Panc1 (cell line): Measurements from ENCODE around the gene TLCD2. TPM values are rescaled to one million over a fixed set of nuclear protein-coding genes. Genes with fewer than 3 reads are reported as not detected.

Experiments used
- ATAC-seq: fragments of 200-7000 bp; cut with Tn5 transposase; 2 replicates; pipeline ENCODE4 v1.9.1; 2020; ENCODE audit warnings: mild to moderate bottlenecking, moderate library complexity
- BruUV-seq: library from RNA; stranded (reverse); fragments of 400-500 nt; replicated peaks from 2 replicates; lab custom pipeline; 2021; lab: Mats Ljungman, UMichigan
- CTCF ChIA-PET: fragments of 300-600 bp; sonication (Branson Sonifier 250); formaldehyde crosslinking; loops from one replicate; lab custom pipeline; 2022; ENCODE audit warnings: antibody characterized with exemption; lab: Charles Lee
- POLR2A ChIA-PET: fragments of 300-600 bp; sonication (Branson Sonifier 250); formaldehyde crosslinking; loops from one replicate; lab custom pipeline; 2022; ENCODE audit warnings: antibody characterized with exemption; lab: Charles Lee
- DNase-seq: peaks from one replicate; pipeline ENCODE4 v3.0.0-alpha.2; 2010; ENCODE audit warnings: low read depth, low spot score
- H3K27ac ChIP-seq: 2 replicates; pipeline ENCODE4 v1.5.1; 2011; ENCODE audit warnings: mild to moderate bottlenecking, low read length, inconsistent platforms
- H3K27me3 ChIP-seq: fragments of 200-500 bp; sonication (Bioruptor generic); 2 replicates; pipeline ENCODE4 v1.6.0; 2014; ENCODE audit warnings: low read length, inconsistent platforms; ENCODE audit not compliant: control insufficient read depth, insufficient read depth
- H3K36me3 ChIP-seq: fragments of 200-500 bp; sonication (Bioruptor generic); 2 replicates; pipeline ENCODE4 v1.5.1; 2014; ENCODE audit warnings: inconsistent platforms, mild to moderate bottlenecking, low read length, moderate library complexity; ENCODE audit not compliant: control insufficient read depth, insufficient read depth
- H3K4me1 ChIP-seq: 2 replicates; pipeline ENCODE4 v1.5.1; 2011; ENCODE audit warnings: inconsistent platforms, mild to moderate bottlenecking, low read length, moderate library complexity; ENCODE audit not compliant: control insufficient read depth, insufficient read depth
- H3K4me3 ChIP-seq, 2 experiments: 2 replicates each; pipeline ENCODE4 v1.5.1; 2011 to 2012; ENCODE audit warnings: low read depth in 2 of 2, low read length in 2 of 2, mild to moderate bottlenecking in 2 of 2, inconsistent platforms in 1 of 2, moderate library complexity in 1 of 2
- H3K9me3 ChIP-seq: fragments of 200-500 bp; sonication (Bioruptor generic); 2 replicates; pipeline ENCODE4 v1.5.1; 2014; ENCODE audit warnings: low read depth, mild to moderate bottlenecking, inconsistent platforms, low read length, moderate library complexity; ENCODE audit not compliant: control insufficient read depth, insufficient read depth
- POLR2AphosphoS5 ChIP-seq: IDR thresholded peaks from 2 replicates; pipeline ENCODE4 v1.6.1; 2012; ENCODE audit warnings: mild to moderate bottlenecking, low read depth, low read length, moderate library complexity
- SIN3A ChIP-seq: IDR thresholded peaks from 2 replicates; pipeline ENCODE4 v1.6.1; 2012; ENCODE audit warnings: low read depth, mild to moderate bottlenecking, low read length, moderate library complexity, borderline replicate concordance; ENCODE audit not compliant: insufficient read depth
- TCF7L2 ChIP-seq: IDR thresholded peaks from 2 replicates; pipeline ENCODE4 v1.6.1; 2011; ENCODE audit warnings: mild to moderate bottlenecking, low read depth, low read length, inconsistent platforms
- in situ Hi-C: cut with HindIII; loops from 2 replicates; pipeline ENCODE4 v1.10.0; 2016; ENCODE audit warnings: low sequenced_read_pairs, low pct_unique_long_range_greater_than_20kb
- intact Hi-C: fragments of 100-400 bp; cut with micrococcal nuclease; formaldehyde crosslinking; loops from one replicate; pipeline ENCODE4 v1.10.0; 2022; ENCODE audit not compliant: unreplicated experiment
- total RNA-seq: library from RNA; stranded (reverse); gene quantifications from one replicate; pipeline ENCODE4 v1.2.1, GENCODE V29; 2021; ENCODE audit not compliant: unreplicated experiment
- TF ChIP-seq, protein P1 (sequence below): fragments of 450-650 bp; IDR thresholded peaks from 2 replicates; pipeline ENCODE4 v1.5.1; 2017; ENCODE audit warnings: mild to moderate bottlenecking
- TF ChIP-seq, protein P2 (sequence below), 2 experiments: IDR thresholded peaks; 2 replicates each; pipeline ENCODE4 v1.6.1; 2011 to 2012; ENCODE audit warnings: low read depth in 2 of 2, control low read depth in 1 of 2, low read length in 1 of 2, mild to moderate bottlenecking in 1 of 2, moderate library complexity in 1 of 2; ENCODE audit not compliant: insufficient read depth in 1 of 2

TLCD2 gene
- total RNA-seq, 1 experiment from 2014 or later = 7.0 TPM

DNA sequence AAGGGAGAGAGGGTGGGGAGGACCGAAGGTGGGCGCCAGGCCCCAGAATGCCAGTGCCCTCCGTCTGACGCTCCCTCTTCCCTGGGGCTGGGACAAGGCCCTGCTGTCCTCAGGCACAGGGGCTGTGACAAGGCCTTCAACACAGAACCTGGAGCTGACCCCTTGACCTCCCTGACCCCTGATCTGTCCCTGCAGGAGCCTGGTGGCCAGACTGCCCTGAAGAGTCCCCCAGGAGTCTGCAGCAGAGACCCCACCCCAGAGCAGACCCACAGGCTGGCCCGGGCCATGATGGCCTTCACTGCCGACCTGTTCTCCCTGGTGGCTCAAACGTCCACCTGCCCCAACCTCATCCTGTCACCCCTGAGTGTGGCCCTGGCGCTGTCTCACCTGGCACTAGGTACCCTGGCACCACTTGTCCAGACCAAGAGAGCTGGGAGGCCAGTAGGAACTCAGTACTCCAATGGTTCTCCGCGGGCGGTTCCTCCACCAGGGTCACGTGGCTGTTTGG lies 35.4 kb upstream of the TLCD2 start:
- in situ Hi-C loops (no loop called here), intact Hi-C loops (no loop called here)
- Histone ChIP-seq H3K4me3 (no peak overlapping the region), H3K9me3 (no peaks in the 10 kb centered on the region), H3K27ac (no peak overlapping the region), H3K36me3 (no peaks in the 10 kb centered on the region), H3K4me1 (no peaks in the 10 kb centered on the region), H3K27me3 (no peaks in the 10 kb centered on the region)
- ChIA-PET POLR2A (interaction anchor here (0.6 kb wide), 1 partner anchor 76 kb away, joined by 5 read pairs; no protein-coding TSS in a partner anchor), CTCF (no interaction called here)
- DNase-seq (no peak), ATAC-seq (no peak)
- no peak for TF ChIP-seq TCF7L2
- TF ChIP-seq, protein P1, sequence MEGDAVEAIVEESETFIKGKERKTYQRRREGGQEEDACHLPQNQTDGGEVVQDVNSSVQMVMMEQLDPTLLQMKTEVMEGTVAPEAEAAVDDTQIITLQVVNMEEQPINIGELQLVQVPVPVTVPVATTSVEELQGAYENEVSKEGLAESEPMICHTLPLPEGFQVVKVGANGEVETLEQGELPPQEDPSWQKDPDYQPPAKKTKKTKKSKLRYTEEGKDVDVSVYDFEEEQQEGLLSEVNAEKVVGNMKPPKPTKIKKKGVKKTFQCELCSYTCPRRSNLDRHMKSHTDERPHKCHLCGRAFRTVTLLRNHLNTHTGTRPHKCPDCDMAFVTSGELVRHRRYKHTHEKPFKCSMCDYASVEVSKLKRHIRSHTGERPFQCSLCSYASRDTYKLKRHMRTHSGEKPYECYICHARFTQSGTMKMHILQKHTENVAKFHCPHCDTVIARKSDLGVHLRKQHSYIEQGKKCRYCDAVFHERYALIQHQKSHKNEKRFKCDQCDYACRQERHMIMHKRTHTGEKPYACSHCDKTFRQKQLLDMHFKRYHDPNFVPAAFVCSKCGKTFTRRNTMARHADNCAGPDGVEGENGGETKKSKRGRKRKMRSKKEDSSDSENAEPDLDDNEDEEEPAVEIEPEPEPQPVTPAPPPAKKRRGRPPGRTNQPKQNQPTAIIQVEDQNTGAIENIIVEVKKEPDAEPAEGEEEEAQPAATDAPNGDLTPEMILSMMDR = no peak
- TF ChIP-seq, protein P2, sequence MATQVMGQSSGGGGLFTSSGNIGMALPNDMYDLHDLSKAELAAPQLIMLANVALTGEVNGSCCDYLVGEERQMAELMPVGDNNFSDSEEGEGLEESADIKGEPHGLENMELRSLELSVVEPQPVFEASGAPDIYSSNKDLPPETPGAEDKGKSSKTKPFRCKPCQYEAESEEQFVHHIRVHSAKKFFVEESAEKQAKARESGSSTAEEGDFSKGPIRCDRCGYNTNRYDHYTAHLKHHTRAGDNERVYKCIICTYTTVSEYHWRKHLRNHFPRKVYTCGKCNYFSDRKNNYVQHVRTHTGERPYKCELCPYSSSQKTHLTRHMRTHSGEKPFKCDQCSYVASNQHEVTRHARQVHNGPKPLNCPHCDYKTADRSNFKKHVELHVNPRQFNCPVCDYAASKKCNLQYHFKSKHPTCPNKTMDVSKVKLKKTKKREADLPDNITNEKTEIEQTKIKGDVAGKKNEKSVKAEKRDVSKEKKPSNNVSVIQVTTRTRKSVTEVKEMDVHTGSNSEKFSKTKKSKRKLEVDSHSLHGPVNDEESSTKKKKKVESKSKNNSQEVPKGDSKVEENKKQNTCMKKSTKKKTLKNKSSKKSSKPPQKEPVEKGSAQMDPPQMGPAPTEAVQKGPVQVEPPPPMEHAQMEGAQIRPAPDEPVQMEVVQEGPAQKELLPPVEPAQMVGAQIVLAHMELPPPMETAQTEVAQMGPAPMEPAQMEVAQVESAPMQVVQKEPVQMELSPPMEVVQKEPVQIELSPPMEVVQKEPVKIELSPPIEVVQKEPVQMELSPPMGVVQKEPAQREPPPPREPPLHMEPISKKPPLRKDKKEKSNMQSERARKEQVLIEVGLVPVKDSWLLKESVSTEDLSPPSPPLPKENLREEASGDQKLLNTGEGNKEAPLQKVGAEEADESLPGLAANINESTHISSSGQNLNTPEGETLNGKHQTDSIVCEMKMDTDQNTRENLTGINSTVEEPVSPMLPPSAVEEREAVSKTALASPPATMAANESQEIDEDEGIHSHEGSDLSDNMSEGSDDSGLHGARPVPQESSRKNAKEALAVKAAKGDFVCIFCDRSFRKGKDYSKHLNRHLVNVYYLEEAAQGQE (IDR thresholded peaks at IDR 0.05; ENCODE audit: insufficient read depth in 1 of 2, low read depth in 2 of 2, low read length in 1 of 2) = no peak
- TF ChIP-seq POLR2AphosphoS5 = no peak
- no peak for TF ChIP-seq SIN3A
- BruUV-seq = no TSS peak

DNA sequence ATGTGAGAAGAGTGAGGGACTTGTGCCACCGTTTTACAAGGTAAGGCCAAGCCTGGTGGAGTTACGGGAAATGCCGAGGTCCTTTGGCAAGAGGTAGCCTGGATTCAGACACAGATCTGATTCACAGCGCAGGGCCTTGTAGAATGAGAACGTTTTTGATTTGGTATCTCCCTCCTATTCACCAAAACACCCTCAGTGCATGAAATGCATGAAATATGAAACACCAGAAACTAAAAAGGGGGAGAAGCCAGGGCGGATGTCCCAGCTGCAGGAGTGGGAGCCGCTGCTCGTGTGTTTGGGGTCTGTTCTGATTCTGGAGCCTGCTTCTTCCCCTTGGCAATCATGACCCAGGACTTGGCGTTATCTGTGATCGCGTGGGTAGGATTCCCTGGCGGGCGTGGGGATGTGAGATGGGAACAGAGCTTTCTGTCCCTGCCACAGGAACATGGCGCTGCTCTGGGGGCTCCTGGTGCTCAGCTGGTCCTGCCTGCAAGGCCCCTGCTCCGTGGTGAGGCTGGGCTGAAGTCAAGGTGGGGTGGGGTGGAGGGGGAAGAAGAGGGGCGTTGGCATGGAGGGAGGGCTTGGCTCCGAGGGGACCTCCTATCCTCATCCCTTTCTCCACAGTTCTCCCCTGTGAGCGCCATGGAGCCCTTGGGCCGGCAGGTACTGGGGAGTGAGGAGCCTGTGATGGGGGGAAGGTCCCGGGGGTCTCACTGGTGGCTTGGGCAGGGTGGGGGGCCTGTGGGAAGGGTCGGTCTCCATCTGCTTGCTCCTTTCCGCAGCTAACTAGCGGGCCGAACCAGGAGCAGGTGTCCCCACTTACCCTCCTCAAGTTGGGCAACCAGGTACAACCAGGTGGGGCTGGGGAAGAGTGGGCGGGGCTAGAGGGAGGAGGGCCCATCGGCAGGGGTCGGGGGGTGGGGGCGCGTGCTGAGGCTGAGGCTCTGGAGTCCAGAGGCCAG lies 34.7 kb upstream of the TLCD2 start:
- H3K9me3 ChIP-seq = no peaks in the 10 kb centered on the region
- intact Hi-C loops (no loop called here), in situ Hi-C loops (no loop called here)
- no peak overlapping the region for H3K4me3 ChIP-seq
- BruUV-seq = no TSS peak
- H3K4me1 ChIP-seq = no peaks in the 10 kb centered on the region
- H3K27me3 ChIP-seq = no peaks in the 10 kb centered on the region
- ATAC-seq (no peak), DNase-seq (no peak)
- ChIA-PET CTCF (no interaction called here), POLR2A (interaction anchor here (0.6 kb wide), 1 partner anchor 77 kb away, joined by 5 read pairs; no protein-coding TSS in a partner anchor)
- TF ChIP-seq, protein P1 = no peak
- no peaks in the 10 kb centered on the region for H3K36me3 ChIP-seq
- no peak overlapping the region for H3K27ac ChIP-seq
